K562 (cell line): ENCODE data around the gene SND1. TPM values are rescaled to one million over a fixed set of nuclear protein-coding genes. Genes with fewer than 3 reads are reported as not detected.

Source experiments
- BACH1 ChIP-seq: fragments of 200-800 bp; sonication (Bioruptor generic); IDR thresholded peaks from 2 replicates; pipeline ENCODE4 v1.6.1; 2016; ENCODE audit warnings: missing genetic modification characterization, missing compliant biosample characterization
- CCNT2 ChIP-seq: IDR thresholded peaks from 2 replicates; pipeline ENCODE4 v1.6.1; 2011; ENCODE audit warnings: borderline replicate concordance, low read depth, mild to moderate bottlenecking, moderate library complexity, mixed read lengths, low read length; ENCODE audit not compliant: insufficient read length; ENCODE audit errors: extremely low read depth
- ESRRA ChIP-seq: fragments of 450-650 bp; IDR thresholded peaks from 2 replicates; pipeline ENCODE4 v1.6.1; 2014; ENCODE audit warnings: low read depth, mild to moderate bottlenecking, moderate library complexity, borderline replicate concordance
- ETS2 ChIP-seq: IDR thresholded peaks from 2 replicates; pipeline ENCODE4 v1.6.1; 2016; ENCODE audit warnings: borderline replicate concordance, missing genetic modification characterization, mild to moderate bottlenecking, moderate library complexity, missing compliant biosample characterization; ENCODE audit not compliant: poor library complexity, severe bottlenecking
- ETV1 ChIP-seq: fragments of 450-650 bp; conservative IDR thresholded peaks from 2 replicates; pipeline ENCODE4 v1.6.1; 2016; ENCODE audit warnings: missing genetic modification characterization, control low read depth, low read depth, missing compliant biosample characterization
- GATAD2A ChIP-seq: fragments of 450-650 bp; IDR thresholded peaks from 2 replicates; pipeline ENCODE4 v1.6.1; 2017
- HMGXB4 ChIP-seq: sonication (generic); formaldehyde crosslinking; IDR thresholded peaks from 2 replicates; pipeline ENCODE4 v1.8.1; 2023; ENCODE audit warnings: mild to moderate bottlenecking, missing genetic modification reagents
- HNRNPK ChIP-seq: fragments of 200-400 bp; formaldehyde crosslinking; IDR thresholded peaks from one replicate; pipeline ENCODE4 v1.6.1; 2018; ENCODE audit warnings: mild to moderate bottlenecking, low read depth, low read length; ENCODE audit not compliant: poor library complexity, severe bottlenecking
- IFI16 ChIP-seq: fragments of 250-450 bp; sonication (Bioruptor Pico); IDR thresholded peaks from 2 replicates; pipeline ENCODE4 v2.1.2; 2022; ENCODE audit warnings: mild to moderate bottlenecking, inconsistent platforms
- KLF16 ChIP-seq: IDR thresholded peaks from 2 replicates; pipeline ENCODE4 v1.6.1; 2016; ENCODE audit warnings: antibody characterized with exemption
- MECOM ChIP-seq: fragments of 250-450 bp; sonication (Bioruptor Pico); IDR thresholded peaks from 2 replicates; pipeline ENCODE4 v1.8.0; 2022; ENCODE audit warnings: inconsistent platforms
- NCOA2 ChIP-seq, 2 experiments: fragments of 450-650 bp; IDR thresholded peaks; 2 replicates each; pipeline ENCODE4 v1.6.1; 2018; ENCODE audit warnings: mild to moderate bottlenecking in 2 of 2, moderate library complexity in 1 of 2; ENCODE audit not compliant: partially characterized antibody in 2 of 2
- NFYB ChIP-seq: IDR thresholded peaks from 2 replicates; pipeline ENCODE4 v1.6.1; 2011; ENCODE audit warnings: mild to moderate bottlenecking, moderate library complexity; ENCODE audit not compliant: insufficient read length; ENCODE audit errors: extremely low read depth
- POLR2AphosphoS5 ChIP-seq: IDR thresholded peaks from 2 replicates; pipeline ENCODE4 v1.6.1; 2011; ENCODE audit warnings: mild to moderate bottlenecking, low read depth, low read length, moderate library complexity; ENCODE audit not compliant: control insufficient read depth, insufficient read depth
- SLC30A9 ChIP-seq: fragments of 250-450 bp; sonication (Bioruptor Pico); IDR thresholded peaks from 2 replicates; pipeline ENCODE4 v1.8.0; 2022; ENCODE audit warnings: mild to moderate bottlenecking, moderate library complexity
- SMARCB1 ChIP-seq: IDR thresholded peaks from 2 replicates; pipeline ENCODE4 v1.6.1; 2011; ENCODE audit warnings: improper control_type of control experiment, low read depth; ENCODE audit not compliant: insufficient read length
- SNRNP70 ChIP-seq: fragments of 200-400 bp; formaldehyde crosslinking; optimal IDR thresholded peaks from 2 replicates; pipeline ENCODE3; 2017; ENCODE audit warnings: low read depth, low read length
- ZC3H8 ChIP-seq: fragments of 450-650 bp; IDR thresholded peaks from 2 replicates; pipeline ENCODE4 v1.6.1; 2017
- ZNF384 ChIP-seq: IDR thresholded peaks from 2 replicates; pipeline ENCODE4 v1.6.1; 2012; ENCODE audit warnings: low read depth, low read length, improper control_type of control experiment
- ZNF668 ChIP-seq: fragments of 250-450 bp; sonication (Bioruptor Pico); IDR thresholded peaks from 2 replicates; pipeline ENCODE4 v1.8.0; 2022; ENCODE audit warnings: mild to moderate bottlenecking, inconsistent platforms
- polyA plus RNA-seq, 8 experiments: library from polyadenylated mRNA; depleted of rRNA in 4 of 8; stranded (reverse) in 5 of 8; unstranded in 3 of 8; fragments of >200 nt; fragmentation: Nextera tagmentation in 2 of 8; fragmentation: Illumina TruSeq in 1 of 8; extraction: Ambion mirVana in 2 of 8; extraction: Trizol in 1 of 8; gene quantifications; 2 replicates each; pipeline versions ENCODE4 v1.2.1 to v1.2.3, GENCODE V29; 2011 to 2014; ENCODE audit warnings: inconsistent platforms in 1 of 8, missing spikeins in 1 of 8
- total RNA-seq, 7 experiments: library from RNA; depleted of rRNA in 6 of 7; stranded (reverse); fragments of >200 nt in 6 of 7; fragmentation: Illumina TruSeq in 2 of 7; extraction: Trizol in 2 of 7; gene quantifications; 2 replicates each; pipeline versions ENCODE4 v1.2.1 to v1.2.3, GENCODE V29; 2011 to 2021; ENCODE audit warnings: low replicate concordance in 1 of 7
- TF ChIP-seq, protein P1 (sequence below), 2 experiments: IDR thresholded peaks in 1 of 2; conservative IDR thresholded peaks in 1 of 2; 2 replicates each; pipeline ENCODE4 v1.6.1; 2016; ENCODE audit warnings: low read depth in 2 of 2, mild to moderate bottlenecking in 1 of 2, missing compliant biosample characterization in 1 of 2, missing genetic modification characterization in 1 of 2, moderate library complexity in 1 of 2
- TF ChIP-seq, protein P2 (sequence below): fragments of 250-450 bp; sonication (Bioruptor Pico); IDR thresholded peaks from 2 replicates; pipeline ENCODE4 v1.8.0; 2022; ENCODE audit warnings: inconsistent platforms, mild to moderate bottlenecking, moderate library complexity, borderline replicate concordance

SND1 gene
- total and polyA plus RNA-seq, 9 of the 15 experiments (the other 6 are each of a cell fraction or from before 2014, with no cell fraction given): 46.5 to 307 (median 191) TPM

- TF ChIP-seq, protein P1, sequence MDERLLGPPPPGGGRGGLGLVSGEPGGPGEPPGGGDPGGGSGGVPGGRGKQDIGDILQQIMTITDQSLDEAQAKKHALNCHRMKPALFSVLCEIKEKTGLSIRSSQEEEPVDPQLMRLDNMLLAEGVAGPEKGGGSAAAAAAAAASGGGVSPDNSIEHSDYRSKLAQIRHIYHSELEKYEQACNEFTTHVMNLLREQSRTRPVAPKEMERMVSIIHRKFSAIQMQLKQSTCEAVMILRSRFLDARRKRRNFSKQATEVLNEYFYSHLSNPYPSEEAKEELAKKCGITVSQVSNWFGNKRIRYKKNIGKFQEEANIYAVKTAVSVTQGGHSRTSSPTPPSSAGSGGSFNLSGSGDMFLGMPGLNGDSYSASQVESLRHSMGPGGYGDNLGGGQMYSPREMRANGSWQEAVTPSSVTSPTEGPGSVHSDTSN (CRISPR knock-in tag; IDR thresholded peaks at IDR 0.05; ENCODE audit: low read depth): no peak
- TF ChIP-seq, protein P1 (tag; conservative IDR thresholded peaks at IDR 0.05; ENCODE audit: low read depth): no peak
- TF ChIP-seq MECOM (CRISPR knock-in tag) (peak; percentile 65; the same call in 1 of the 2 replicates), HNRNPK (no peak), NCOA2 (IDR thresholded peaks at IDR 0.05; ENCODE audit: partially characterized antibody in 2 of 2) (no peak), KLF16 (no peak), SMARCB1 (no peak), ESRRA (no peak), GATAD2A (no peak), SNRNP70 (no peak), BACH1 (0 out of 2 replicates have a peak, but pooled peaks have one; percentile 50), HMGXB4 (0 out of 2 replicates have a peak, but pooled peaks have one; percentile 31), SLC30A9 (CRISPR knock-in tag) (no peak), POLR2AphosphoS5 (no peak), ZC3H8 (no peak), ZNF668 (CRISPR knock-in tag) (no peak), ETS2 (tag) (no peak), ETV1 (no peak; the same call in 1 of the 2 replicates), CCNT2 (no peak), ZNF384 (no peak), NFYB (no peak), IFI16 (CRISPR knock-in tag) (no peak)
- TF ChIP-seq, protein P2, sequence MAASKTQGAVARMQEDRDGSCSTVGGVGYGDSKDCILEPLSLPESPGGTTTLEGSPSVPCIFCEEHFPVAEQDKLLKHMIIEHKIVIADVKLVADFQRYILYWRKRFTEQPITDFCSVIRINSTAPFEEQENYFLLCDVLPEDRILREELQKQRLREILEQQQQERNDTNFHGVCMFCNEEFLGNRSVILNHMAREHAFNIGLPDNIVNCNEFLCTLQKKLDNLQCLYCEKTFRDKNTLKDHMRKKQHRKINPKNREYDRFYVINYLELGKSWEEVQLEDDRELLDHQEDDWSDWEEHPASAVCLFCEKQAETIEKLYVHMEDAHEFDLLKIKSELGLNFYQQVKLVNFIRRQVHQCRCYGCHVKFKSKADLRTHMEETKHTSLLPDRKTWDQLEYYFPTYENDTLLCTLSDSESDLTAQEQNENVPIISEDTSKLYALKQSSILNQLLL (CRISPR knock-in tag): no peak
Measured at GRCh38 chr7:127650847-127651555, 993 bp upstream of the SND1 start (continued).
